ENCODE results near the gene ITGAV.

ITGAV gene

DNA sequence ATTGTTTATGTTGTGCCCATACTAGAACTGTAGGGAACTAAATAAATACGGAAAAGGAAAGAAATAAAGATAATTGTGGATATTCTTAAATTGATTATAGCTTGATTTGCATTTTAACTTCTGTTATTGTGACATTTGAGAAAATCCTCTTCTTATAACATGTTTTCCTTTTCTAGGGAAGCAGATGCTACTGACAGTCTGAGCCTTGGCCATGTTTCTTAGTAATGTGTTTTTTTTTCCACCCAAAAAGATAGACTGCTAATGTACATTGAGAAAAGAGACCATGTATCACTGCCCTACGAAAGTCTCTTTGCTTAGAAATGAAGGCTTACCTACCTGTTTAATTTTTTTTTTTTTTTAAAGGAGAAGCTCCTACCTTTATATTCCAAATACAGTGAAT, 22.2 kb downstream of the ITGAV start:
- Histone ChIP-seq H3K4me3 (ENCODE audit: low read length in 2 of 2) (no peak overlapping the region), H3K27me3 (ENCODE audit: control insufficient read depth in 1 of 2, insufficient read depth in 2 of 2, low read length in 2 of 2) (no peaks in the 10 kb centered on the region), H3K4me1 (ENCODE audit: control insufficient read depth, insufficient read depth, low read length) (no peaks in the 10 kb centered on the region), H3K36me3 (ENCODE audit: control insufficient read depth in 2 of 2, insufficient read depth in 2 of 2, low read length in 2 of 2) (no peaks in the 10 kb centered on the region), H3K9ac (ENCODE audit: low read length in 2 of 2) (no peak overlapping the region), H3K27ac (ENCODE audit: low read length) (no peak overlapping the region), H3K9me3 (ENCODE audit: control insufficient read depth in 2 of 2, low read length in 2 of 2) (no peaks in the 10 kb centered on the region)

GRCh38 chr2:186612555-186613440, 22.9 kb downstream of the ITGAV start:
- Histone ChIP-seq H3K36me3 (ENCODE audit: control insufficient read depth in 2 of 2, insufficient read depth in 2 of 2, low read length in 2 of 2) (no peaks in the 10 kb centered on the region), H3K9ac (ENCODE audit: low read length in 2 of 2) (no peak overlapping the region), H3K27me3 (ENCODE audit: control insufficient read depth in 1 of 2, insufficient read depth in 2 of 2, low read length in 2 of 2) (no peaks in the 10 kb centered on the region), H3K4me1 (ENCODE audit: control insufficient read depth, insufficient read depth, low read length) (peaks cover 1% of the 10 kb centered on the region), H3K4me3 (ENCODE audit: low read length in 2 of 2) (no peak overlapping the region), H3K27ac (ENCODE audit: low read length) (no peak overlapping the region), H3K9me3 (ENCODE audit: control insufficient read depth in 2 of 2, low read length in 2 of 2) (no peaks in the 10 kb centered on the region)

DNA sequence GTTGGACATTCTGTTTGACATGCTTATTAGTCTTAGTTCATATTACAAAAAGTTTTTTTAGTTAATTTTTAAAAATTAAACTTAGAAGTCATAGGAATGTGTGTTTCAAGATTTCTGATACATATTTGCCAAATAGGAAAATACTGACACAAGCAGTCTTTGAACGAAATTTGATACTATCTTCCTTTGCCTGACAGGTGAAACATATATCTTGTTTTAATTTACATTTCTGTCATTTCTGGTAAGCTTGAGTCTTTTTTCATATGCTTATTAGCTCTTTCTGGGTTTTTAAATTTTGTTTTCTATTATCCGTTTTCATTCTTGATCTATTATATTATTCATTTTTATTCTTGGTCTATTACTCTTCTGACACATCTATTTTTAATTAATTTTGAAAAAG, 24.5 kb downstream of the ITGAV start:
- no peak overlapping the region for H3K27ac ChIP-seq (ENCODE audit: low read length)
- H3K4me3 ChIP-seq (ENCODE audit: low read length in 2 of 2) = no peak overlapping the region
- H3K36me3 ChIP-seq (ENCODE audit: control insufficient read depth in 2 of 2, insufficient read depth in 2 of 2, low read length in 2 of 2) = no peaks in the 10 kb centered on the region
- no peak overlapping the region for H3K9ac ChIP-seq (ENCODE audit: low read length in 2 of 2)
- no peaks in the 10 kb centered on the region for H3K27me3 ChIP-seq (ENCODE audit: control insufficient read depth in 1 of 2, insufficient read depth in 2 of 2, low read length in 2 of 2)
- H3K9me3 ChIP-seq (ENCODE audit: control insufficient read depth in 2 of 2, low read length in 2 of 2) = no peaks in the 10 kb centered on the region
- H3K4me1 ChIP-seq (ENCODE audit: control insufficient read depth, insufficient read depth, low read length) = peaks cover 3% of the 10 kb centered on the region

DNA sequence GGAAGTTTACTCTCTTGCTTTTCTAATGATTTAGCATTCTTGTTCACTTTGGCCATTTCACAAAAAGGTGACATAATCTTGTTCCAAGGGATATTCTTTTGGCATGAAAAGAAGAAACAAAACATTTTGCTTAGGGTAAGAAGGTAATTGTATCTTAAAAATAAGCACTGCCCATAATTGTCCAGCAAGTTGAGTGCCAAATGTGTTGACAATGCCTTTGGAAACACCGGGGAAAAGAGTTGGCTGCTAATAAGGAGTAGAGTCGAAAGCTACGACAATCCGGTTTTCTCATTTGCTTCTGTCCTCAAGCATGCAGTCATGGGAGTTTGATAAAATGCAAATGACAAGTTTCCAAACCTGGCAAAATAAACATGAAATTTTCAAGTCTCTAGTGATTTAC, 27.3 kb downstream of the ITGAV start:
- Histone ChIP-seq H3K27ac (ENCODE audit: low read length) (no peak overlapping the region), H3K9ac (ENCODE audit: low read length in 2 of 2) (no peak overlapping the region), H3K4me1 (ENCODE audit: control insufficient read depth, insufficient read depth, low read length) (peaks cover 3% of the 10 kb centered on the region), H3K36me3 (ENCODE audit: control insufficient read depth in 2 of 2, insufficient read depth in 2 of 2, low read length in 2 of 2) (no peaks in the 10 kb centered on the region), H3K27me3 (ENCODE audit: control insufficient read depth in 1 of 2, insufficient read depth in 2 of 2, low read length in 2 of 2) (no peaks in the 10 kb centered on the region), H3K9me3 (ENCODE audit: control insufficient read depth in 2 of 2, low read length in 2 of 2) (no peaks in the 10 kb centered on the region), H3K4me3 (ENCODE audit: low read length in 2 of 2) (no peak overlapping the region)

DNA sequence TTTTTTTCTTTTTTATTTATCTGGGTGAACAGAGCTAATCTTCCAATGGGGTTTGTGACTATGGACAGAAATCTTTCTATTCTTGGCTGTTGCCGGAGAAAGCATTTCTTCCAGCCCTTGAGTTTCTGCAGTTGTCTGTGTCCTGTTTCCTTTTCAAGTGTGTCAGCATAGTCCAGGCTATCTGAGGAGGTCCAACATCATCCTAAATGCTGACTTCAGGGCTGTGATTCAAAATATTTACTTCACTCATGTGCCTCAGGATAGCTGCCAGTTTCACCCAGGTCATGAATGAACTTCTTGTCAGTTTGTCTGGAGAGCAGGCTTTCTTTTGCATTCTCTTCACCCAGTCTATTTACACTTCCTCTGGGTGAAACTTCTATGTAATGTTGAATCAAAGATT, 27.9 kb downstream of the ITGAV start:
- no peak overlapping the region for H3K4me3 ChIP-seq (ENCODE audit: low read length in 2 of 2)
- H3K4me1 ChIP-seq (ENCODE audit: control insufficient read depth, insufficient read depth, low read length) = peaks cover 3% of the 10 kb centered on the region

GRCh38 chr2:186618696-186619095, 28.8 kb downstream of the ITGAV start:
- Histone ChIP-seq H3K27me3 (ENCODE audit: control insufficient read depth in 1 of 2, insufficient read depth in 2 of 2, low read length in 2 of 2) (no peaks in the 10 kb centered on the region), H3K9me3 (ENCODE audit: control insufficient read depth in 2 of 2, low read length in 2 of 2) (no peaks in the 10 kb centered on the region)

More for the DNA sequence above, 27.9 kb downstream of the ITGAV start:
- Histone ChIP-seq H3K36me3 (ENCODE audit: control insufficient read depth in 2 of 2, insufficient read depth in 2 of 2, low read length in 2 of 2) (peaks cover 3 to 5% of the 10 kb centered on the region in 2 donors), H3K9ac (ENCODE audit: low read length in 2 of 2) (no peak overlapping the region), H3K27me3 (ENCODE audit: control insufficient read depth in 1 of 2, insufficient read depth in 2 of 2, low read length in 2 of 2) (no peaks in the 10 kb centered on the region), H3K9me3 (ENCODE audit: control insufficient read depth in 2 of 2, low read length in 2 of 2) (no peaks in the 10 kb centered on the region), H3K27ac (ENCODE audit: low read length) (no peak overlapping the region)

DNA sequence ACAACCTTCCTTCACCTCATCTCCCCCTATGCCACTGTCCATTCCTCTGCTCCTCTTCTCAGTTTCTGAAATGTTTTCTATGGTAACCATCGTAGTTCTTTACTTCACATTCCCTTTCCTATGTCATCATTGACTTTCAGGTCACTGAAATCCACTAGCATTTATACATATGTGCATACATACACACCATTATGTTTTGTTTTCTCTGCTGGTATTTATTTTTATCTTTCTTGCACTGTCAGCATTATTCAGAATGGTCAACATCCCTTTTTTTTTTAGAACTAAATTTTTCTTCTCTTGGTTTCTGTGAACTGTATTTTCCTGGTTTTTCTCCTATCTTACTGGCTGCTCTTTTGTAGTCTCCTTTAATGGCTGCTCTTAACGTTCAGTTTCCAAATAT, 33.2 kb downstream of the ITGAV start:
- H3K9ac ChIP-seq (ENCODE audit: low read length in 2 of 2) = no peak overlapping the region
- no peak overlapping the region for H3K4me3 ChIP-seq (ENCODE audit: low read length in 2 of 2)
- H3K27me3 ChIP-seq (ENCODE audit: control insufficient read depth in 1 of 2, insufficient read depth in 2 of 2, low read length in 2 of 2) = no peaks in the 10 kb centered on the region
- H3K36me3 ChIP-seq (ENCODE audit: control insufficient read depth in 2 of 2, insufficient read depth in 2 of 2, low read length in 2 of 2) = peaks cover 10 to 23% of the 10 kb centered on the region in 2 donors
- no peaks in the 10 kb centered on the region for H3K9me3 ChIP-seq (ENCODE audit: control insufficient read depth in 2 of 2, low read length in 2 of 2)
- H3K27ac ChIP-seq (ENCODE audit: low read length) = no peak overlapping the region
- H3K4me1 ChIP-seq (ENCODE audit: control insufficient read depth, insufficient read depth, low read length) = no peaks in the 10 kb centered on the region

More at GRCh38 chr2:186618696-186619095, 28.8 kb downstream of the ITGAV start:
- no peak overlapping the region for H3K9ac ChIP-seq (ENCODE audit: low read length in 2 of 2)
- no peak overlapping the region for H3K4me3 ChIP-seq (ENCODE audit: low read length in 2 of 2)
- peaks cover 8 to 10% of the 10 kb centered on the region in 2 donors for H3K36me3 ChIP-seq (ENCODE audit: control insufficient read depth in 2 of 2, insufficient read depth in 2 of 2, low read length in 2 of 2)
- H3K27ac ChIP-seq (ENCODE audit: low read length) = no peak overlapping the region
- peaks cover 3% of the 10 kb centered on the region for H3K4me1 ChIP-seq (ENCODE audit: control insufficient read depth, insufficient read depth, low read length)

DNA sequence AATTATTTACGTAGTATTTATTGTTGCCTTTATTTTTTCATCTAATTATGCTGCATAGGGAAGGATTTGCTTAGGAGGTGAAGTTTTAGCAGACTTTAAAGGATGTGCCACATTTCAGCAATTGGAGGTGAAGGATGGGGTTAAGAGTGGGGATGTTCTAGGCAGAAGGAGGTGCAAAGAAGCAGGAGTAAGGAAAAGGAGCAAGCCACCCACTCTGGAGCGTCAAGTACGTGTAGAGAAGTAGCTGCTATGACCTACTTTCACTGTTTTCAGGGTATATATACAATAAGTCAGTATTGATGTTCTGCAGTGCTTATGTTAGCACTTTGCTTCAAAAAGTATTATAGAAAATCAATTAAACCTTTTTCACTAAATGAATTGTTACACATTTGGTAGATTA, 34.4 kb downstream of the ITGAV start:
- Histone ChIP-seq H3K9ac (ENCODE audit: low read length in 2 of 2) (no peak overlapping the region), H3K9me3 (ENCODE audit: control insufficient read depth in 2 of 2, low read length in 2 of 2) (no peaks in the 10 kb centered on the region), H3K4me1 (ENCODE audit: control insufficient read depth, insufficient read depth, low read length) (no peaks in the 10 kb centered on the region), H3K4me3 (ENCODE audit: low read length in 2 of 2) (no peak overlapping the region), H3K27me3 (ENCODE audit: control insufficient read depth in 1 of 2, insufficient read depth in 2 of 2, low read length in 2 of 2) (no peaks in the 10 kb centered on the region), H3K27ac (ENCODE audit: low read length) (no peak overlapping the region), H3K36me3 (ENCODE audit: control insufficient read depth in 2 of 2, insufficient read depth in 2 of 2, low read length in 2 of 2) (peaks cover 10 to 27% of the 10 kb centered on the region in 2 donors)

DNA sequence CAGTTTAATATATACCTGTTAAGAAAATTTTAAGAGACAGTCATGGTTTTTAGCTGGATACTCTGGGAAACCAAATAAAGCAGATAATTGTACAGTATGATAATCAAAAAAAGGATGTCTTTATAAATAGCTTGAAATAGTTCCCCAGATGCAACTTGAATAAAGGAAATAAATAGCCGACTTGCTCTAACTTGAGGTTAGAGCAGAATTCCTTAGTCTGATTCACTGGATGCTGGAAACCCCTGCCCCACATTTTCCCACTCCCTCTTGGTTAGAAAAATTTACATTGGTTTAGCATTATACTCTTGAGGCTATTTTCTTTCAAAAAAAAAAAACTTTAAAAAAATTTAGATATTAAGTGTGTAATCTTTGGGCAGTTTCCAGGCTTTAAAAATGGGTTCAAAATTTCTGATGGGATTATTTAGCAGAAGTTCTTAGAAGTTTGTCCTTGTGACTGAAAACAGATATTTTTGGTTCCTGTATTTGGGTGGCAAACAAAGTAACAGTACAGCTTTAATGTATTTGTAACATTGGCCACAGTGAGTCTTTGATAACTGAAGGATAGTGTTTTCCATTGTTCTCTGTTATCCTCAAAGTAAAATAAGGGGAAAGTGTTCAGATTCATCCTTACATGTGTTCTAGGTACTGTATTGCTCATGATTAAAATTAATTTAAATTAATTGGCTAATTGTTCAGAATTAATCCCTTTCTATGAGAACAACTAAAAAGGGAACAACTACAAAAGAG, 39.6 kb downstream of the ITGAV start:
- Histone ChIP-seq H3K27me3 (ENCODE audit: control insufficient read depth in 1 of 2, insufficient read depth in 2 of 2, low read length in 2 of 2) (no peaks in the 10 kb centered on the region), H3K4me1 (ENCODE audit: control insufficient read depth, insufficient read depth, low read length) (no peaks in the 10 kb centered on the region), H3K36me3 (ENCODE audit: control insufficient read depth in 2 of 2, insufficient read depth in 2 of 2, low read length in 2 of 2) (peaks cover 0 to 10% of the 10 kb centered on the region in 2 donors), H3K9me3 (ENCODE audit: control insufficient read depth in 2 of 2, low read length in 2 of 2) (no peaks in the 10 kb centered on the region), H3K9ac (ENCODE audit: low read length in 2 of 2) (no peak overlapping the region), H3K4me3 (ENCODE audit: low read length in 2 of 2) (no peak overlapping the region), H3K27ac (ENCODE audit: low read length) (no peak overlapping the region)

DNA sequence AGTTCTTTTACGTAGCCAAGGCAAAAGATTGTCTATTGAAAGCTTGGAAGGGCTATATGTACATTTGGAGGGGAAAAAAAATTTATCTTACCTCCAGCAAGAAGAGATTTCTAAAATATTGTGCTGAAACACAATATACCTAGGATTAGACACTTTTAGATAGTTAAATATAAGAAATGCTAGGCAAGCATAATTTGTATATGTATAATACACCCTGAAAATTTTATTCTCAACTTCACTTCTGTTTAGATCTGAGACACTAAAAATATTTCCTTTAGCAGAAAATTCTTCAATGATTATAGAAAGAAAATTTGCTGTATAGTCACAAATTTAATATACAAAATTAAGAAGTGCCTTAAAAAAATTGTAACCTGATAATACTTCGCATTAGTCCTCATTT, 42.6 kb downstream of the ITGAV start:
- peaks cover 2 to 10% of the 10 kb centered on the region in 2 donors for H3K36me3 ChIP-seq (ENCODE audit: control insufficient read depth in 2 of 2, insufficient read depth in 2 of 2, low read length in 2 of 2)
- H3K9ac ChIP-seq (ENCODE audit: low read length in 2 of 2) = no peak overlapping the region
- H3K4me1 ChIP-seq (ENCODE audit: control insufficient read depth, insufficient read depth, low read length) = no peaks in the 10 kb centered on the region
- H3K9me3 ChIP-seq (ENCODE audit: control insufficient read depth in 2 of 2, low read length in 2 of 2) = no peaks in the 10 kb centered on the region
- no peak overlapping the region for H3K4me3 ChIP-seq (ENCODE audit: low read length in 2 of 2)
- H3K27me3 ChIP-seq (ENCODE audit: control insufficient read depth in 1 of 2, insufficient read depth in 2 of 2, low read length in 2 of 2) = no peaks in the 10 kb centered on the region
- no peak overlapping the region for H3K27ac ChIP-seq (ENCODE audit: low read length)

DNA sequence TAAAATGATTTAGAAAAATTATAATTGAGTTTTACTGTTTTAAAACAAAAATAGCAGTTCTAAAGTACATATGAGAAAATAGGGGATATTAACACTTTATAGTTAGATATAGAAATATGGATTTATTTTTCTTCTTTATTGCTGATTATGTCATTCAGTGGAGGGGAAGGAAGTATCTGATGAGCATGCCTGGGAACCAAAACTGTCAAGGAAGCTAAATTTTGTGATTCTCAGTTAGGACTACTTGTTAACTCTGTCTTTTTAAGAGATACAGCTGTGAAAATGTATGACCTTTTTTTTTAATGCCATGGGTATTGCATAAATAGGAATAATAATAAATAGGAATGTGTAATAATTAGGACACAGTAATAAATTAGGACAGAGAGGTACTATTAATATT, 44.8 kb downstream of the ITGAV start:
- Histone ChIP-seq H3K27ac (ENCODE audit: low read length) (no peak overlapping the region), H3K9me3 (ENCODE audit: control insufficient read depth in 2 of 2, low read length in 2 of 2) (no peaks in the 10 kb centered on the region), H3K4me1 (ENCODE audit: control insufficient read depth, insufficient read depth, low read length) (no peaks in the 10 kb centered on the region), H3K9ac (ENCODE audit: low read length in 2 of 2) (no peak overlapping the region), H3K27me3 (ENCODE audit: control insufficient read depth in 1 of 2, insufficient read depth in 2 of 2, low read length in 2 of 2) (no peaks in the 10 kb centered on the region), H3K36me3 (ENCODE audit: control insufficient read depth in 2 of 2, insufficient read depth in 2 of 2, low read length in 2 of 2) (peaks cover 7 to 8% of the 10 kb centered on the region in 2 donors), H3K4me3 (ENCODE audit: low read length in 2 of 2) (no peak overlapping the region)

All from stomach smooth muscle (tissue), 2 donors.